NCI-H1436 treated with DMSO at 0.1 percent for 48 hours (cell line): Measurements from ENCODE around the gene LRRC37A2.
"Not testable (repeated sequence)": the region's sequence is repeated elsewhere in the genome, so short reads cannot be mapped to it uniquely, and the experiment has no call there.

Experiments used
- DNase-seq: peaks from one replicate; lab custom pipeline; 2025; lab: John Stamatoyannopoulos, UW

LRRC37A2 gene

GRCh38 chr17:46512168-46512567 lies at the start of gene LRRC37A2:
TSS of gene LRRC37A2 (plus strand) at chr17:46512468. CDS start at chr17:46512713, 245 bp downstream.
- DNase-seq = not testable (repeated sequence)

GRCh38 chr17:46467618-46468017 lies 44.6 kb upstream of the LRRC37A2 start:
- DNase-seq = not testable (repeated sequence)

GRCh38 chr17:46474489-46474888 lies 37.8 kb upstream of the LRRC37A2 start:
- DNase-seq = not testable (repeated sequence)

GRCh38 chr17:46475583-46475982 lies 36.7 kb upstream of the LRRC37A2 start:
- DNase-seq = not testable (repeated sequence)

- DNase-seq = not testable (repeated sequence)
Observed at GRCh38 chr17:46478823-46479222, 33.4 kb upstream of the LRRC37A2 start.

GRCh38 chr17:46481310-46481709 lies 31.0 kb upstream of the LRRC37A2 start:
- not testable (repeated sequence) for DNase-seq

- not testable (repeated sequence) for DNase-seq
Observed at GRCh38 chr17:46492021-46492420, 20.2 kb upstream of the LRRC37A2 start.

- DNase-seq = not testable (repeated sequence)
Observed at GRCh38 chr17:46499437-46500139, 12.7 kb upstream of the LRRC37A2 start.

GRCh38 chr17:46505896-46506295 lies 6.4 kb upstream of the LRRC37A2 start:
- not testable (repeated sequence) for DNase-seq

- DNase-seq = not testable (repeated sequence)
Observed at GRCh38 chr17:46534716-46535115, 22.4 kb downstream of the LRRC37A2 start.

- not testable (repeated sequence) for DNase-seq
Observed at GRCh38 chr17:46548607-46549006, 36.3 kb downstream of the LRRC37A2 start.

- not testable (repeated sequence) for DNase-seq
Observed at GRCh38 chr17:46559155-46559554, 46.9 kb downstream of the LRRC37A2 start.

- DNase-seq = not testable (repeated sequence)
Observed at GRCh38 chr17:46560048-46560447, 47.8 kb downstream of the LRRC37A2 start.

GRCh38 chr17:46566284-46566683 lies 54.0 kb downstream of the LRRC37A2 start:
- DNase-seq = not testable (repeated sequence)

- DNase-seq = not testable (repeated sequence)
Observed at GRCh38 chr17:46566980-46567379, 54.7 kb downstream of the LRRC37A2 start.

GRCh38 chr17:46571796-46572195 lies 59.5 kb downstream of the LRRC37A2 start:
- not testable (repeated sequence) for DNase-seq

GRCh38 chr17:46579083-46580075 lies 67.1 kb downstream of the LRRC37A2 start, which contains the start of gene ARL17A:
TSS of gene ARL17A (minus strand) at chr17:46579691. CDS start at chr17:46576322, 3,369 bp downstream.
- DNase-seq = not testable (repeated sequence)

GRCh38 chr17:46580082-46580481 lies 67.8 kb downstream of the LRRC37A2 start:
- DNase-seq = not testable (repeated sequence)

GRCh38 chr17:46585444-46585843 lies 73.2 kb downstream of the LRRC37A2 start:
- not testable (repeated sequence) for DNase-seq

GRCh38 chr17:46590157-46591146 lies 78.2 kb downstream of the LRRC37A2 start, which contains the start of gene NSF:
TSS of gene NSF (plus strand) at chr17:46590669. CDS start at chr17:46590776, 107 bp downstream.
- DNase-seq = not testable (repeated sequence)

- DNase-seq = not testable (repeated sequence)
Observed at GRCh38 chr17:46591332-46591731, 79.1 kb downstream of the LRRC37A2 start.
